ENCODE measurements around the gene AMZ1.
A peak's percentile ranks its signal among the peaks of the same experiment; 100 is the strongest.

Gene AMZ1

GRCh38 chr7:2751086-2751485 lies 63.1 kb downstream of the AMZ1 start:
- Histone ChIP-seq H3K56ac (ENCODE audit: low read length) (no peak overlapping the region), H2BK15ac (replicated peaks; ENCODE audit: low read depth) (no peak overlapping the region), H2BK120ac (ENCODE audit: low read depth, low read length) (no peak overlapping the region), H3K36me3 (ENCODE audit: control insufficient read depth, insufficient read depth, low read length) (no peaks in the 10 kb centered on the region), H3K18ac (ENCODE audit: low read length) (no peak overlapping the region), H4K5ac (ENCODE audit: low read length) (no peak overlapping the region), H3K79me1 (ENCODE audit: low read length) (peaks cover 12% of the 10 kb centered on the region), H3K4me3 (ENCODE audit: low read length) (no peak overlapping the region), H2BK5ac (ENCODE audit: low read length) (no peak overlapping the region), H2AK5ac (ENCODE audit: low read length) (no peak overlapping the region), H3K27ac (ENCODE audit: low read depth, low read length) (no peak overlapping the region), H3K79me2 (ENCODE audit: control insufficient read depth, insufficient read depth, low read length) (peaks cover 9% of the 10 kb centered on the region), H3K4me1 (ENCODE audit: control insufficient read depth, low read depth, low read length) (no peaks in the 10 kb centered on the region), H3K23ac (ENCODE audit: low read length) (no peak overlapping the region), H3K9ac (ENCODE audit: low read length) (no peak overlapping the region), H4K8ac (ENCODE audit: low read depth, low read length) (no peak overlapping the region), H3K27me3 (ENCODE audit: insufficient read depth, low read length, poor library complexity) (no peaks in the 10 kb centered on the region), H3K4me2 (ENCODE audit: low read length) (no peak overlapping the region), H3K4ac (ENCODE audit: low read depth, low read length) (no peak overlapping the region)
- WGBS (ENCODE audit: extremely low coverage, insufficient coverage, low lambda C conversion rate) = no CpG with 5 or more reads among the region's 5 CpGs
- peak; percentile 47 for DNase-seq

GRCh38 chr7:2753148-2753547 lies 65.1 kb downstream of the AMZ1 start:
- no peak overlapping the region for H2BK120ac ChIP-seq (ENCODE audit: low read depth, low read length)
- no peak overlapping the region for H3K9ac ChIP-seq (ENCODE audit: low read length)
- no peak overlapping the region for H3K4me3 ChIP-seq (ENCODE audit: low read length)
- no peak overlapping the region for H3K4me2 ChIP-seq (ENCODE audit: low read length)
- peaks cover 12% of the 10 kb centered on the region for H3K79me2 ChIP-seq (ENCODE audit: control insufficient read depth, insufficient read depth, low read length)
- no peaks in the 10 kb centered on the region for H3K36me3 ChIP-seq (ENCODE audit: control insufficient read depth, insufficient read depth, low read length)
- H2BK5ac ChIP-seq (ENCODE audit: low read length) = no peak overlapping the region
- no peak overlapping the region for H3K56ac ChIP-seq (ENCODE audit: low read length)
- no peak overlapping the region for H3K27ac ChIP-seq (ENCODE audit: low read depth, low read length)
- no CpG with 5 or more reads among the region's 3 CpGs for WGBS (ENCODE audit: extremely low coverage, insufficient coverage, low lambda C conversion rate)
- H4K8ac ChIP-seq (ENCODE audit: low read depth, low read length) = no peak overlapping the region
- H3K27me3 ChIP-seq (ENCODE audit: insufficient read depth, low read length, poor library complexity) = no peaks in the 10 kb centered on the region
- no peak overlapping the region for H4K5ac ChIP-seq (ENCODE audit: low read length)
- no peak overlapping the region for H3K23ac ChIP-seq (ENCODE audit: low read length)
- no peak overlapping the region for H2BK15ac ChIP-seq (replicated peaks; ENCODE audit: low read depth)
- H3K4ac ChIP-seq (ENCODE audit: low read depth, low read length) = no peak overlapping the region
- no peak overlapping the region for H2AK5ac ChIP-seq (ENCODE audit: low read length)
- no peak for DNase-seq
- peaks cover under 1% of the 10 kb centered on the region for H3K4me1 ChIP-seq (ENCODE audit: control insufficient read depth, low read depth, low read length)
- H3K18ac ChIP-seq (ENCODE audit: low read length) = no peak overlapping the region
- H3K79me1 ChIP-seq (ENCODE audit: low read length) = peaks cover 16% of the 10 kb centered on the region

GRCh38 chr7:2754086-2754485 lies 66.1 kb downstream of the AMZ1 start:
- no peak overlapping the region for H4K5ac ChIP-seq (ENCODE audit: low read length)
- H3K4ac ChIP-seq (ENCODE audit: low read depth, low read length) = no peak overlapping the region
- no peaks in the 10 kb centered on the region for H3K27me3 ChIP-seq (ENCODE audit: insufficient read depth, low read length, poor library complexity)
- H3K18ac ChIP-seq (ENCODE audit: low read length) = no peak overlapping the region
- H3K23ac ChIP-seq (ENCODE audit: low read length) = no peak overlapping the region
- no peak overlapping the region for H4K8ac ChIP-seq (ENCODE audit: low read depth, low read length)
- H3K56ac ChIP-seq (ENCODE audit: low read length) = no peak overlapping the region
- no peak overlapping the region for H2BK15ac ChIP-seq (replicated peaks; ENCODE audit: low read depth)
- peaks cover 19% of the 10 kb centered on the region for H3K79me1 ChIP-seq (ENCODE audit: low read length)
- H3K27ac ChIP-seq (ENCODE audit: low read depth, low read length) = no peak overlapping the region
- no peak overlapping the region for H3K4me2 ChIP-seq (ENCODE audit: low read length)
- no peak overlapping the region for H2BK120ac ChIP-seq (ENCODE audit: low read depth, low read length)
- no peaks in the 10 kb centered on the region for H3K36me3 ChIP-seq (ENCODE audit: control insufficient read depth, insufficient read depth, low read length)
- no peak for DNase-seq
- H3K79me2 ChIP-seq (ENCODE audit: control insufficient read depth, insufficient read depth, low read length) = peaks cover 12% of the 10 kb centered on the region
- H3K4me1 ChIP-seq (ENCODE audit: control insufficient read depth, low read depth, low read length) = peaks cover 3% of the 10 kb centered on the region
- H2BK5ac ChIP-seq (ENCODE audit: low read length) = no peak overlapping the region
- H2AK5ac ChIP-seq (ENCODE audit: low read length) = no peak overlapping the region
- no peak overlapping the region for H3K4me3 ChIP-seq (ENCODE audit: low read length)
- no CpG with 5 or more reads among the region's 5 CpGs for WGBS (ENCODE audit: extremely low coverage, insufficient coverage, low lambda C conversion rate)
- H3K9ac ChIP-seq (ENCODE audit: low read length) = no peak overlapping the region

- no peak for DNase-seq
- Histone ChIP-seq H2AK5ac (ENCODE audit: low read length) (no peak overlapping the region), H4K5ac (ENCODE audit: low read length) (no peak overlapping the region), H3K36me3 (ENCODE audit: control insufficient read depth, insufficient read depth, low read length) (no peaks in the 10 kb centered on the region), H4K8ac (ENCODE audit: low read depth, low read length) (no peak overlapping the region), H3K27ac (ENCODE audit: low read depth, low read length) (no peak overlapping the region), H3K9ac (ENCODE audit: low read length) (no peak overlapping the region), H2BK15ac (replicated peaks; ENCODE audit: low read depth) (no peak overlapping the region), H3K56ac (ENCODE audit: low read length) (no peak overlapping the region), H3K79me1 (ENCODE audit: low read length) (peaks cover 24% of the 10 kb centered on the region), H3K4ac (ENCODE audit: low read depth, low read length) (no peak overlapping the region), H3K4me1 (ENCODE audit: control insufficient read depth, low read depth, low read length) (peaks cover 3% of the 10 kb centered on the region), H3K79me2 (ENCODE audit: control insufficient read depth, insufficient read depth, low read length) (peaks cover 19% of the 10 kb centered on the region), H3K4me2 (ENCODE audit: low read length) (no peak overlapping the region), H2BK120ac (ENCODE audit: low read depth, low read length) (no peak overlapping the region), H3K4me3 (ENCODE audit: low read length) (no peak overlapping the region), H2BK5ac (ENCODE audit: low read length) (no peak overlapping the region), H3K18ac (ENCODE audit: low read length) (no peak overlapping the region), H3K27me3 (ENCODE audit: insufficient read depth, low read length, poor library complexity) (no peaks in the 10 kb centered on the region), H3K23ac (ENCODE audit: low read length) (no peak overlapping the region)
- WGBS (ENCODE audit: extremely low coverage, insufficient coverage, low lambda C conversion rate) = no CpG with 5 or more reads among the region's 10 CpGs
Observed at GRCh38 chr7:2754912-2755311, 66.9 kb downstream of the AMZ1 start.

GRCh38 chr7:2755531-2755930 lies 67.5 kb downstream of the AMZ1 start:
- H3K27ac ChIP-seq (ENCODE audit: low read depth, low read length) = no peak overlapping the region
- peaks cover 27% of the 10 kb centered on the region for H3K79me1 ChIP-seq (ENCODE audit: low read length)
- H3K18ac ChIP-seq (ENCODE audit: low read length) = no peak overlapping the region
- peaks cover 22% of the 10 kb centered on the region for H3K79me2 ChIP-seq (ENCODE audit: control insufficient read depth, insufficient read depth, low read length)
- no peak overlapping the region for H3K4me2 ChIP-seq (ENCODE audit: low read length)
- H3K36me3 ChIP-seq (ENCODE audit: control insufficient read depth, insufficient read depth, low read length) = no peaks in the 10 kb centered on the region
- no peak overlapping the region for H3K4ac ChIP-seq (ENCODE audit: low read depth, low read length)
- H4K8ac ChIP-seq (ENCODE audit: low read depth, low read length) = no peak overlapping the region
- no peak overlapping the region for H2BK15ac ChIP-seq (replicated peaks; ENCODE audit: low read depth)
- H3K9ac ChIP-seq (ENCODE audit: low read length) = no peak overlapping the region
- no peak for DNase-seq
- H3K56ac ChIP-seq (ENCODE audit: low read length) = no peak overlapping the region
- H3K23ac ChIP-seq (ENCODE audit: low read length) = no peak overlapping the region
- no peaks in the 10 kb centered on the region for H3K27me3 ChIP-seq (ENCODE audit: insufficient read depth, low read length, poor library complexity)
- no peak overlapping the region for H2BK120ac ChIP-seq (ENCODE audit: low read depth, low read length)
- H4K5ac ChIP-seq (ENCODE audit: low read length) = no peak overlapping the region
- peaks cover 3% of the 10 kb centered on the region for H3K4me1 ChIP-seq (ENCODE audit: control insufficient read depth, low read depth, low read length)
- H3K4me3 ChIP-seq (ENCODE audit: low read length) = no peak overlapping the region
- no peak overlapping the region for H2BK5ac ChIP-seq (ENCODE audit: low read length)
- no peak overlapping the region for H2AK5ac ChIP-seq (ENCODE audit: low read length)

GRCh38 chr7:2757361-2757903 lies 69.4 kb downstream of the AMZ1 start:
- H3K4ac ChIP-seq (ENCODE audit: low read depth, low read length) = no peak overlapping the region
- WGBS (ENCODE audit: extremely low coverage, insufficient coverage, low lambda C conversion rate) = no CpG with 5 or more reads among the region's 11 CpGs
- peak overlapping the region; percentile 31 for H3K56ac ChIP-seq (ENCODE audit: low read length)
- H2BK120ac ChIP-seq (ENCODE audit: low read depth, low read length) = no peak overlapping the region
- no peak for DNase-seq
- H2AK5ac ChIP-seq (ENCODE audit: low read length) = no peak overlapping the region
- no peak overlapping the region for H4K8ac ChIP-seq (ENCODE audit: low read depth, low read length)
- no peaks in the 10 kb centered on the region for H3K36me3 ChIP-seq (ENCODE audit: control insufficient read depth, insufficient read depth, low read length)
- no peak overlapping the region for H3K4me3 ChIP-seq (ENCODE audit: low read length)
- no peak overlapping the region for H2BK5ac ChIP-seq (ENCODE audit: low read length)
- H3K18ac ChIP-seq (ENCODE audit: low read length) = no peak overlapping the region
- no peak overlapping the region for H4K5ac ChIP-seq (ENCODE audit: low read length)
- H3K9ac ChIP-seq (ENCODE audit: low read length) = no peak overlapping the region
- no peak overlapping the region for H3K23ac ChIP-seq (ENCODE audit: low read length)
- no peak overlapping the region for H2BK15ac ChIP-seq (replicated peaks; ENCODE audit: low read depth)
- H3K27me3 ChIP-seq (ENCODE audit: insufficient read depth, low read length, poor library complexity) = no peaks in the 10 kb centered on the region
- no peak overlapping the region for H3K4me2 ChIP-seq (ENCODE audit: low read length)
- H3K79me1 ChIP-seq (ENCODE audit: low read length) = peaks cover 29% of the 10 kb centered on the region
- H3K4me1 ChIP-seq (ENCODE audit: control insufficient read depth, low read depth, low read length) = peaks cover 6% of the 10 kb centered on the region
- peaks cover 22% of the 10 kb centered on the region for H3K79me2 ChIP-seq (ENCODE audit: control insufficient read depth, insufficient read depth, low read length)
- no peak overlapping the region for H3K27ac ChIP-seq (ENCODE audit: low read depth, low read length)
